RWPE1 (cell line): ENCODE measurements around the gene GTF2E1.
"Not testable (repeated sequence)": the region's sequence is repeated elsewhere in the genome, so short reads cannot be mapped to it uniquely, and the experiment has no call there.

ENCODE experiments used
- CTCF ChIA-PET: fragments of 350-600 bp; sonication (Branson Sonifier 250); formaldehyde crosslinking; extraction: SDS; loops from one replicate; lab custom pipeline; 2021; lab: Yijun Ruan, JAX
- POLR2A ChIA-PET: fragments of 400-600 bp; formaldehyde crosslinking; extraction: SDS; loops from one replicate; lab custom pipeline; 2020; ENCODE audit warnings: antibody characterized with exemption; ENCODE audit not compliant: low non-redundant PET; lab: Yijun Ruan, JAX
- DNase-seq: peaks from one replicate; pipeline ENCODE4 v3.0.0; 2012; ENCODE audit warnings: low spot score
- H3K27ac ChIP-seq: fragments of 450-650 bp; 2 replicates; pipeline ENCODE4 v1.5.1; 2017
- CTCF ChIP-seq: fragments of 450-650 bp; conservative IDR thresholded peaks from 2 replicates; pipeline ENCODE4 v1.5.1; 2017; ENCODE audit warnings: low read depth, mild to moderate bottlenecking

The GTF2E1 gene

GRCh38 chr3:120752865-120753264 is 10.3 kb downstream of the GTF2E1 start:
- TF ChIP-seq CTCF: no peak
- POLR2A ChIA-PET: no interaction called here
- DNase-seq: no peak
- CTCF ChIA-PET: interaction anchor here (0.7 kb wide), 1 partner anchor 723 kb away, joined by 3 read pairs; no protein-coding TSS in a partner anchor
- no peak overlapping the region for H3K27ac ChIP-seq

- DNase-seq: no peak
- CTCF ChIA-PET: interaction anchor here (0.6 to 0.7 kb wide), 2 partner anchors 393 to 722 kb away, joined by 3 read pairs; no protein-coding TSS in a partner anchor
- POLR2A ChIA-PET: no interaction called here
- no peak overlapping the region for H3K27ac ChIP-seq
- TF ChIP-seq CTCF: no peak
Measured at GRCh38 chr3:120753810-120754209, 11.3 kb downstream of the GTF2E1 start.

- DNase-seq: no peak
- H3K27ac ChIP-seq: no peak overlapping the region
- ChIA-PET CTCF (no interaction called here), POLR2A (no interaction called here)
- no peak for TF ChIP-seq CTCF
Measured at GRCh38 chr3:120756061-120756460, 13.5 kb downstream of the GTF2E1 start.

GRCh38 chr3:120758551-120758950 is 16.0 kb downstream of the GTF2E1 start:
- H3K27ac ChIP-seq, CTCF ChIA-PET, DNase-seq, POLR2A ChIA-PET: not testable (repeated sequence)

GRCh38 chr3:120762615-120763014 is 20.1 kb downstream of the GTF2E1 start:
- no peak for TF ChIP-seq CTCF
- H3K27ac ChIP-seq: no peak overlapping the region
- DNase-seq: no peak
- ChIA-PET POLR2A (interaction anchor here (0.5 kb wide), 1 partner anchor 20 kb away, joined by 6 read pairs; the partner anchor contains the start of genes GTF2E1 and RABL3), CTCF (no interaction called here)

GRCh38 chr3:120763601-120764000 is 21.1 kb downstream of the GTF2E1 start:
- no peak for DNase-seq
- CTCF ChIA-PET: no interaction called here
- TF ChIP-seq CTCF: no peak
- POLR2A ChIA-PET: no interaction called here
- no peak overlapping the region for H3K27ac ChIP-seq

- H3K27ac ChIP-seq: no peak overlapping the region
- CTCF ChIA-PET: no interaction called here
- POLR2A ChIA-PET: no interaction called here
- no peak for DNase-seq
- no peak for TF ChIP-seq CTCF
Measured at GRCh38 chr3:120764206-120764605, 21.7 kb downstream of the GTF2E1 start.
